HG03139 (cell line): ENCODE results near the gene C13orf46.
"Not testable (repeated sequence)": the region's sequence is repeated elsewhere in the genome, so short reads cannot be mapped to it uniquely, and the experiment has no call there.

Source experiments
- ATAC-seq: cut with Tn5 transposase; IDR thresholded peaks from one replicate; pipeline ENCODE4 v1.9.1; 2021; ENCODE audit not compliant: unreplicated experiment

Gene C13orf46

GRCh38 chr13:113926951-113927660 lies 46.8 kb downstream of the C13orf46 start:
- no peak for ATAC-seq

DNA sequence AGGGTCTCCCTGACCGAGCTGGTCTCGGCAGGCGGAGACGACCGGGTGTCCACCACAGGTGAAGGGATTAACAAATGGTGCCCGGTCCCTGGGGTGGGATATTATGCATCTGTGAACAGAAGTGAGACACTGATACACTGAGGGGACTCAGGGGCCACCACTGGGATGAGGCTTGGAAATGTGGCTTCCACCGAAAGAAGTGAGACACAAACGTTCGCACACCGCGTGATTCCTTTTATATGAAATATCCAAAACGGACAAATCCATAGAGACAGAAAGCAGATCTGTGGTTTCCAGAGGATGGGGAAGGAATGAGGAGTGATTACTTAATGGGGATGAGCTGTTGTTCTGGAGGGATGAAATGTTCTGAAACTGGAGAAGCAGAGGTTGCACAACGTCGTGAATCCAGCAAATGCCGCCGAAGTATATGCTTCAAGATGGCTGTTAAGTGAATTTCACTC lies 47.5 kb downstream of the C13orf46 start:
- ATAC-seq, result no peak

GRCh38 chr13:113924184-113924901 lies 49.5 kb downstream of the C13orf46 start:
- ATAC-seq, result no peak

GRCh38 chr13:113923376-113924063 lies 50.4 kb downstream of the C13orf46 start:
- no peak for ATAC-seq

DNA sequence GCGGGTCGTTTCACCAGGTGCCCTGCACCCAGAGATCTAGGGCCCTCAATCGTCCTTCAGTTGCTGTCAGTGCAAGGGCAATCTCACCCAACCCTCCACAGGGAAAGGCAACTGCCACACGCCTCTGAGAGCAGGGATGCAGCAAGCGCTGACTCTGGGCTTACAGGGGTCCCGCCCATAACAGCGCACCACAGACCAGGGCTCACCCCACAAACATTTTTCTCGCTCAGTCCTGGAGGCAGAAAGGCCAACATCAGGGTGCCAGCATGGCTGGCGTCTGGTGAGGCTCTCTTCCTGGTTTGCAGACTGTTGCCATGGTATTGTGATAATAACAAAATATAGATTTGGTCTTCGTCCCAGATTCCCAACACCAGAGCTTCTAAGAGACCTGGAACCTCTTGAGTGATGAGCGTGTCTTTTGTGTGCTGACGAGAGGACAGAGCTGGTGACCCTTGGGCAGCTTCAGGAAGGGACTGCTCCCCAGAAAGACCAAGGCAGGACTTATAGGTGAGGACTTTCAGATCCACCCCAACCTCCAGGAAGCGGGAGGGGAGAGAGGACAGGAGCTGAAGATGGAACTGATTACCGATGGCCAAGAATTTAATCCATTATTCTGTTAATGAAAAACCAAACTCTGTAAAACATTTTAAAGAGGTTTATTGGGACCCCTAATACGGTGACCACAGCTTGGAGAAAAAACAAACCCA lies 51.3 kb downstream of the C13orf46 start:
- no peak for ATAC-seq

DNA sequence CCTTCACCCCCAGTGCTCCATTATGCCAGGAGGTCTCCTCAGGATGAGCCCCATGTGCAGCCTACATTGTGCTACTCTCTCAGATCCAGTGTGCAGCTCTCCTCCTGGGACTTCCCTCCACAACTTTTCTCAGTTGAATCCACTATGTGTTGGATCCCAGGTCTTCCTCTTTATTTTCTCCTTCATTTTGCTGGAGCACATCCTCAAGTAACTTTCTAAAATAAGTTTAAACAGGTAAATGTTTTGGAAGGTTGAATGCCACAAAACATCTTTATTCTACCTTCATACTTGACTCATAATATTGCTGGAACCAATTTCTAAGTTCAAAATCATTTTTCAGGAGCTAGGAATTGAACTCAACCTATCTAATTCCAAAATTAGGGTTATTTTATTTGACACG lies 52.1 kb downstream of the C13orf46 start:
- ATAC-seq, result no peak

- ATAC-seq, result no peak
Measured at GRCh38 chr13:113920606-113921286, 53.1 kb downstream of the C13orf46 start.

DNA sequence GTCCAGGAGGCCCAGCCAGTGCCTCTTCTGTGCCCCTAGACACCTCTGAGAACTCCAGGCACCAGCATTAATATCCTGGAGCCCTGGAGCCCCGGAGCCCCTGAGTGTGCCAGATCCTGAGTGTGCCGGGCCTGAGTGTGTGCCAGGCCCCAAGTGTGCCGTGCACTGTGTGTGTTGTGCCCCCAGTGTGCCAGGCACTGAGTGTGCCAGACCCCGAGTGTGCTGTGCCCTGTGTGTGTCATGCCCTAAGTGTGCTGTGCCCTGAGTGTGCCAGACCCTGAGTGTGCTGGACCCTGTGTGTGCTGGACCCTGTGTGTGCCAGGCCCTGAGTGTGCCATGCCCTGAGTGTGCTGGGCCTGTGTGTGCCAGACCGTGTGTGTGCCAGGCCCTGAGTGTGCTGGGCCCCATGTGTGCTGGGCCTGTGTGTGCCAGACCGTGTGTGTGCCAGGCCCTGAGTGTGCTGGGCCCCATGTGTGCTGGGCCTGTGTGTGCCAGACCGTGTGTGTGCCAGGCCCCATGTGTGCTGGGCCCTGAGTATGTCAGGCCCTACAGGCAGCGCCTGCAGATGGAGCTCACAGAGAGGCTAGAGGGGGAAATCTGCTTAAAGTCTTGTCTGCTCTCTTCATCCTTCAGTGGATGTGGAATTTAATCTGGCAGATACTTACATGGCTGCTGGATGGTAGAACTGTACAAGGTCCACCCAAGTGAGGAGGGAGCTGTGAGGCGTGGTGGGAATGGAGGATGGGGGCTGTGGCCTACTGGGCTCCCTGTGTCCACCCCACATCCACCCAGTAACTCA lies 53.9 kb downstream of the C13orf46 start:
- ATAC-seq, result no peak

DNA sequence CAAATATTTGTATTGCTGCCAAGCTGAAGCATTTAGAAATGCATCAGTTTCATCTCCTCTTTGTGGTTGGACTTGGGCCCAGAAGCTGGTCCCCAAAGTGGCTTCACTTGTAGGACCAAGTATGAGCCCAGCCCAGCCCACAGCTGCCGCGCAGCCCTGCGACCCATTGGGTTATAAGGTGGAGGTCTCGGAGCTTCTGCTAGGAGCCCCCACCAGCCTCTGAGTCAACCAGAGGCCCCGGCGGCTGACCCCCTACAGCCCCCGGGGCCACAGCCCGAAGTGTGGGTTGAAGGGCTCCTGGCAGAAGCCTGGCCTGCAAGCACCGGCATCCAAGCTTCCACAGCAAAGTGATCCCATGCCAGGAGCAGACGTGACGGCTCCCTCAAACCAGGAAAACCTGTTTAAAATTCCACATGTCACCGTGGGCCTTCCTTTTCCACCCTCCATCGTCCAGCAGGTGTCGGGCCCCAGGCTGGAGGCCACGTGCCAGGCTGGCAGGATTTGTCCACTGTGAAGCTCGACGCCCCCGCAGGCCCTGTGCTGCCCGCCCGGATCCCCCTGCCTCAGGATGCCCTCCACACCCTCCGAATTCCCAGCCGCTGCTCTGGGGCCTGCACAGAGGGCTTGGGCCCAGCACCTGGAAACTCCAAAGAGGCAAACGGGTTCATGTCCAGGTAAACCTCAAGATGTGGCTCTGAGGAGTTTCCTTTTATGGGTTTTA lies 54.7 kb downstream of the C13orf46 start:
- no peak for ATAC-seq

DNA sequence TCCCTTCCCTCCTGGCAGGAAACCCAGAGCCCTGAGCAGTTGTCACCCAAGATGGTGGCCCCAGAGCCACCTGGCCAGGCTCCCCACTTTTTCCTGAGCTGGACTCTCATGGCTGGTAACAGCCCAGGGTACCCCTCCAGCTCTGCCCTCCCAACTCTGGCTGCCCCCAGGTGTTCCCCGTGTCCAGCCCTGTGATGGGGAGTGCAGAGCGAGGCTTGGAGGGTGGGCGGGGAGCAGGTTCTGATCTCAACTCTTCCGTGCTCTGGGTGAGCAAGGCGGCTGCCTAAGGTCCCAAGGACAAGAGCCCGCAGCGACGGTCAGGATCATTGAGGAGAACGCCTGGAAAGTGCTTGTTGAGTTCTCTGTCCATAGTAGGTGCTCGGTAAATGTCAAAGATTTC lies 55.3 kb downstream of the C13orf46 start:
- no peak for ATAC-seq

DNA sequence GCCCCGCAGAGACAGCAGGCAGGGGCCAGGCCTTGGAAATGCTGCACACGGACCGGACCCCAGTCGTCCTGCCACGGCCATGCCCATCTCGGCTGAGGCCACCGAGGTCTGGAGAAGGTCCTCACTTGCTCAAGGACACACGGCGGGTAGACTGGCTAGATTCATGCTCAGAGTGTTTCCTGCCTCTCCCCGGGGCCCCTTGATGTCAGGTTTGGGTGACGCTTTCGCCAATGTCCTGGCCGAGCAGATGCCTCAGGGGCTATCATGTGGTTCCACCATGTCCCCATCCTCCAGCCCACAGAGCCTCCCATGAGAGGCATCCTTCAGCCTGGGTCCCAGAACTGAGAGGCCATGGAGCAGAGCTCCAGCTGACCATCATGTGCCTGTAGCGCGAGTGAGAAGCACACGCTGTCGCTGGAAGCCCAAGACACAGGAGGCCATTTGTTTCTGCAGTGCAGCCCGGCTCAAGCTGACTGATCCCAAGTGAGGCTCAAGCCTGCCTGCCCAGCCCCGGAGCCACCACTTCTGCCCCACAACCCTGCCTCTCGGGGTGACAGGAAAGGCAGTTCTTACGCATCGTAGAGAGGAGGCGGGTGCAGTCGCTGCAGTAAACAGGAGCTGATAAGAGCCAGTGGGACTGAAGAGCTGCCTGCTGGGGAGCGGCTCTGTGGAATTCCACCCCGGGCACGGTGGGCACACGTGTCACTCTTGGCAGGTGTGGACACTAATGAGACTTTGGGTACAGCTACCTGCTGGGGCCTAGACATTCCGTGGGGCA lies 56.1 kb downstream of the C13orf46 start:
- no peak for ATAC-seq

DNA sequence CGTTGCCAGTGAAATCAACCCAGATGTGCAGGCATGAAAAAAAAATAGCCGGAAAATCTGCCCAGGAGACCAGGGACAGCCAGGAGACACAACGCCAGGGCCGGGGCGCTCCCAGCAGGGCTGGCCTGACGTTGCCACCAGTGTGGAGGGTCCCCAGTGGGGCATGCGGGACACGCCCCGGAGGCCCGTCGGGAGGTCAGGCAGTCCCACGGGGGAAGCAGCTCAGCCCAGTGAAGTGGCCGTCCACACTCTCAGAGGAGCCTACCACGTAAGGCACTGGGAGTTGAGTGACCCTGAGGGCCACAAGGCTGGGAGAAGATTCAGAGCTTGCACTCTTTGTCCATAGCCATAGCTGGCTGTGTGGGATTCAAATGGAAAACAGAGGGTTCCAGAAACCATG lies 56.8 kb downstream of the C13orf46 start:
- ATAC-seq, result no peak

DNA sequence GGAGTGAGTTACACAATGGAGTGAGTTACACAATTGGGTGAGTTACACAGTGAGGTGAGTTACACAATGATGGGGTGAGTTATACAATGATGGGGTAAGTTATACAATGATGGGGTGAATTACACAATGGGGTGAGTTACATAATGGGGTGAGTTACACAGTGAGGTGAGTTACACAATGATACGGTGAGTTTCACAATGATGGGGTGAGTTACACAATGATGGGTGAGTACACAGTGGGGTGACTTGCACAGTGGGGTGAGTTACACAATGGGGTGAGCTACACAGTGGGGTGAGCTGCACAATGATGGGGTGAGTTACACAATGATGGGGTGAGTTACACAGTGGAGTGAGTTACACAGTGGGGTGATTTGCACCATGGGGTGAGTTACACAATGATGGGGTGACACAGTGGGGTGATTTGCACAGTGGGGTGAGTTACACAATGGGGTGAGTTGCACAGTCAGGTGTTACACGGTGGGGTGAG lies 57.5 kb downstream of the C13orf46 start:
- ATAC-seq, result no peak

GRCh38 chr13:113915786-113916329 lies 58.0 kb downstream of the C13orf46 start:
- no peak for ATAC-seq

- ATAC-seq, result no peak
Measured at GRCh38 chr13:113915012-113915763, 58.7 kb downstream of the C13orf46 start.

DNA sequence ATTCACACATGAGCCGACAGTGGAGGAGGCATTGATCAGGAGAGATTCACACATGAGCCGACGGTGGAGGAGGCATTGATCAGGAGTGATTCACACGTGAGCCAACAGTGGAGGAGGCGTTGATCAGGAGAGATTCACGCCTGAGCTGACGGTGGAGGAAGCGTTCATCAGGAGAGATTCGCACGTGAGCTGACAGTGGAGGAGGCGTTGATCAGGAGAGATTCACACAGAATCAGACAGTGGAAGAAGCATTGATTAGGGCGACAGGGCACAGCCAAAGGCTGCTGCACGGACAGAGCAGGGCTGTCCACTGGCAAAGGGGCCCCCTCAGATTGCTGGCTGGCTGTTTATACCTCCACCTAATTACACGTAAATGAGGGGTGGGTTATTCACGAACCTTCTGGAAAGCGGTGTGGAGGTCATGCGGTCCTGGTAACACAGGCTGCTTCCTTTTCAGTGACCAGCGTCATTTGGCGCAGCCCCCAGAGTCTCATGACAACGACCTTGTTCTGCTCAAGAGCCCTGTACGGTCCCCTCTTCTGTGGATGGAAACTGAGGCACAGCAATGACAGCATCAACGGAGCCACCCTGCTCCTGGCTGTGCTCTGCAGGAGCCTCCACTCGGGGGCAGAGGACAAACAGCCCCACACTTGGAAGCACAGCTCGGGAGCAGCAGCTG lies 59.4 kb downstream of the C13orf46 start:
- ATAC-seq, result no peak

- ATAC-seq, result not testable (repeated sequence)
Measured at GRCh38 chr13:113913838-113914237, 60.0 kb downstream of the C13orf46 start.
